HG03354 (cell line): ENCODE measurements around the gene ABHD4.
"Not testable (repeated sequence)": the region's sequence is repeated elsewhere in the genome, so short reads cannot be mapped to it uniquely, and the experiment has no call there.

Source experiments
- ATAC-seq: cut with Tn5 transposase; IDR thresholded peaks from one replicate; pipeline ENCODE4 v1.9.1; 2021; ENCODE audit warnings: mild to moderate bottlenecking; ENCODE audit not compliant: unreplicated experiment, poor library complexity, severe bottlenecking

ABHD4 gene

DNA sequence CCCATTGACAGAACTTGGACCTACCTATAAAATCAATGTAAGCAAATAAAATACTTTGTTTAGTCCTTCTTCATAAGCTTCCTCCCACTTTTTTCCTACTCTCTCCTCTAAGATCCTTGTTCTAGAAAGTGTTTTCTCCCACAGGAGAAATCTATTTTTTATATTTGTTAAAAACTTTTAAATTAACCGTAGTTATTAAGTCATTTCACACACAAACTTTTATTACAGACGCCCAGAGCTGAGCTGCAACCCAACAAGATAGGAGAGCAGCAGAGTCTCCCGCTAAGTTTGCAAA lies 36.8 kb upstream of the ABHD4 start:
- ATAC-seq: no peak

GRCh38 chr14:22561661-22562579 lies 36.2 kb upstream of the ABHD4 start:
- no peak for ATAC-seq

GRCh38 chr14:22563987-22564386 lies 34.1 kb upstream of the ABHD4 start:
- no peak for ATAC-seq

DNA sequence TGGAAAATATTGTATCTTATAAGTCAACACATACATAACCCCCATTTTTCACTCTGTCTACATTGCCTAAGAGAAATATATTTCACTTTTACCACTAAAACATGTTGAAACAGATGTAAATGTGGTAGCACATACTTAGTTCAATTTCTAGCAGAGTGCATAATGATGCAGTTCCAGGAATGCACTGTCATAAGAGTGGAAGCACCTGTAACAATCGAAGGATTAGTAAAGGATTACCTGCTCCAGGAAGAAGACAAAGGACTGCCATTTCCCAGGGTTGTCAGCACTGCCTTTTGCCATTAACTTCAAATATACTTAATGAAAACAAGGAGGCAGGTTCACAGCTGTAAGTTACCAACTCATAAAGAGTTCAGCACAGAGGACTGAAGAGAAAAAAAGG lies 33.6 kb upstream of the ABHD4 start:
- no peak for ATAC-seq

GRCh38 chr14:22565391-22565945 lies 32.6 kb upstream of the ABHD4 start:
- peak; percentile 44 for ATAC-seq

- not testable (repeated sequence) for ATAC-seq
These were observed 31.8 kb upstream of the ABHD4 start for GRCh38 chr14:22566266-22566665.

DNA sequence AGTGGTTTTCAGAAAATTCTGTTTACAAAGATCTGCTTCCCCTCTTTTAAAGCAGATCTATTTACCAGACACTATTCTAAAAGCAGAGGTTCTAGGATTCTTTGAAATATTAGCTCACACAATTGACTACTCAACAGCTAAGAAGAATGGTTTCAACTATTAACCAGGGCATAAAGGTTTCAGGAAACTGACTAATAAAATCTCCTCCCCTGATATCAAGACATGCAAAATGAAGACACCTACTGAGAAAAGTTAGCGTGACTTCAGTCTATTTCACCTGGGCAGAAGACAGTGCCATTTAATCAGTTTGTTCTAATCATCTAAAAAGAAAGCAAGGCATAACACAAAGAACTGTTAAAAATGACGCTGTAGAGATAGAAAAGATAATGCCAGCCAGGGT lies 31.3 kb upstream of the ABHD4 start:
- no peak for ATAC-seq

DNA sequence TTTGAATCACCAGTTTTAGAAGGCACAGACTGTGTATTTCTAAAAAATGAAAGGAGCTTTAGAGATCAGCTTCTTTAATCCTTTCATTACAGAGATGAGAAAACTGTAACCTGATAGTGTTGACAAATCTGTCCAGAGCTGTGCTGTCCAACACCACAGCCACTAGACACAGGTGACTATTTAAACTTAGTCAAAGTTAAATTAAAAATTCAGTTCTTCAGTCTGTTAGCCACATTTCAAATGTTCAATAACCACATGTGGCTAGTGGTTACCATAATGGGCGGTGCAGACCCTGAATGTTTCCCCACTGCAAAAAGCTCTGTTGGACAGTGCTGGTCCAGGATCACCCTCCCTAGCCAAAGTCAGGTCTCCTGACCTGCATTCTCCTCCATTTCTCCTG lies 30.7 kb upstream of the ABHD4 start:
- ATAC-seq: no peak

- ATAC-seq: no peak
These were observed 28.9 kb upstream of the ABHD4 start for GRCh38 chr14:22569106-22569736.

GRCh38 chr14:22569737-22570131 lies 28.4 kb upstream of the ABHD4 start:
- no peak for ATAC-seq

DNA sequence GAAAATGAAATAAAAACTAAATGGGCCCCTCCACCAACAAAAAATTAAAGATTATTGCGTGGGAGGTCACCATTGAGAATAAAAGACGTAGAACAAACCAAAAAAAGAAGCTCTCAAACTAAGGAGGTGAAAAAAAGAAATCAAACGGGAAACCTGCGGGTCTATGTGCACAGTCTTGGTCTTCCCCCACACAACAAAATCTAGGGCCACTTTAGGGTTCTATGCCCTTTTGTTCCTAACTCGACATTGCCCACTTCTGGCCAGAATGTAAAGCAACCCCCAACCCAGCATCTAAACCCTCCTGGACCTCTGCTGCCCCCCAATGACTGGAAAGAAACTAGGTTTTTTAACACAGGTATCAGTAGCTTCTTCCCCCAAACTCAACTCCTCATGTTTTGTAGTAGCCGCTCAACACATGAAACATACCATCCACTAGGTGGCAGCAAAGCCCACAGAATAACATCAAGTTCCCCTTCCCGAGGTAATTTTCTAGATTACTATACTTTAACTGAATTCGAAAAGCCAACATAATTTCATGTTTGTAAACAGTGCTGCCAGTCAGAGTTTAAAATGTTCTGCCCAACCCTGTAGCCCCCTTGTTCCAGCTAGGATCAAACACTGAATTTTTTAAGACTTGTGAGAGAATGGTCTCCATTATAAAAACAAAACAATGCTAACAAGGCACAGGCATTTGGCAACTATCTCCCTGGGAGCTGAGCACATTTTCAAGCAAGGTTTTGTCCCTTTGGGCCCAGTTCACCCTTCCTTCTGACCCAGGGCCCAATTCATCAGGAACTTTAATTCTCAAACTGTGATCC lies 27.8 kb upstream of the ABHD4 start:
- peak; percentile 79 for ATAC-seq

- no peak for ATAC-seq
These were observed 25.5 kb upstream of the ABHD4 start for GRCh38 chr14:22572562-22573058.

DNA sequence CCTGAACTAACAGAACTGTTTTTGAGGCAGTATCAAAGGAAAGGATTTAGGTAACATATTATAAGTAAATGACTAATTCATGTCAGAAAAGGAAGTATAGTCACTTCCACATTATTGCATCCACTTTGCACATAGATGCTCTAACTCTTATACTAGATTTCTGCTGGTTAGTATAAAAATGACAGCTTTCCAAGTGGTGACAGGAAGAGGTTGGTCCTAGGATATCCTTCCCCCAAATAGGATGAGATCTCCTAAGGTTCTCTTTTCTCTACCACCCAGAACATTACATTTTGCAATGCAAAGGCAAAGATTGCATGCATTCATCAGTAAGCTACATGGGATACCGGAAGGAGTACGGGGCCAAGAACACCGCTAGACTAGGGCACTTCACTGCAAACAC lies 24.3 kb upstream of the ABHD4 start:
- ATAC-seq: no peak

GRCh38 chr14:22577334-22577908 lies 20.7 kb upstream of the ABHD4 start:
- ATAC-seq: no peak

DNA sequence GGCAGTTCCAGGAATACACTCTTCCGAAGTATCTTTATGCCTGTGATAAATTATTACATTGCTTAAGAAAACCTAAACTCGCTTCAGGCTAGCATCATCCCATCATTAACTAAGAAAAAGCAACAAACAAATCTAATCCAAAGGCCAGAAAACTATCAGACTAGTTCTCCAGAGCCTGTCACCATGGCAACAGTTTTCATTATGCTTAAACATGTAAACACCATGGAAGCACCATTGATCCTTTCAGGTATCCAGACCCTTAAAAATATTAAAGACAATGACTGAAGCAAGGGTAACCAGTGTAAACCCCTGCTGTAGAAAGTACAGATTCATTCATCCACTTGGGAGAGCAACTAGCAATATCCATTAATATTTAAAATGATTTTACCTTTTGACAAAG lies 18.9 kb upstream of the ABHD4 start:
- no peak for ATAC-seq

GRCh38 chr14:22579881-22580280 lies 18.2 kb upstream of the ABHD4 start:
- no peak for ATAC-seq

DNA sequence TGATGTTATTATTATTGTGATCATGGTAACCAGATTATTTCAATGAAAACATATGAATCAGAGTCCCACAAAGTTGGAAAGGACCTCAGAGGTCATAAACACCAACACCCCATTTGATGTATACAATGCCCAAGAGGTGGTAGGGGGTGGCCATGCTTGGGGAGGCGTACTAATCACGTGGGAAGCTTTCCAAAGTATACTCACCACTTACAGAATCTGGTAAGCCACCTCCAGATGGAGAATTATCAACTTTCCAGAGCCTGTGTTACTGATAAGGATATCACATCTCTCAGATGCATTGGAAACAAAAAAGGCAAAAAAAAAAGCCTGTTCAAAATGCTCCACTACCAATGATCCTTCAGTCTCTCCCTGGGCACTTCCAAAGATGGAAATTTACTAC lies 17.5 kb upstream of the ABHD4 start:
- no peak for ATAC-seq

DNA sequence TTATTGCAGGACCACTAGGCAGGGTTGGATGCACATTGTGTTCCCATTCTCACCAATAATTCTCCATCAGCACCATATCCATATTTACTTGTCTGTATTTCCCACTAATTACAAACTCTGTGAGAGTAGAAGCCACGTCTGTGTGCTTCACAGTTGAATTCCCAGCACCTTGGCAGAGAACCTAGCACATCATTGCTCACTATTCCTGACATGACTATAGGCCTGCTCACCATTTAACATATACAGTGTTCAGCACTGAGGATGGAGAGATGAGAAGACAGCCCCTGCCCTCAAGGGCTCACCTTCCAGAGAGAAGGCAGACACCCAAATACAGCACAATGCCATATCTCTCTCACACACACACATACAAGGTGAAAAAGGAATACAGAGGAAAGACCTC lies 14.1 kb upstream of the ABHD4 start:
- ATAC-seq: no peak

DNA sequence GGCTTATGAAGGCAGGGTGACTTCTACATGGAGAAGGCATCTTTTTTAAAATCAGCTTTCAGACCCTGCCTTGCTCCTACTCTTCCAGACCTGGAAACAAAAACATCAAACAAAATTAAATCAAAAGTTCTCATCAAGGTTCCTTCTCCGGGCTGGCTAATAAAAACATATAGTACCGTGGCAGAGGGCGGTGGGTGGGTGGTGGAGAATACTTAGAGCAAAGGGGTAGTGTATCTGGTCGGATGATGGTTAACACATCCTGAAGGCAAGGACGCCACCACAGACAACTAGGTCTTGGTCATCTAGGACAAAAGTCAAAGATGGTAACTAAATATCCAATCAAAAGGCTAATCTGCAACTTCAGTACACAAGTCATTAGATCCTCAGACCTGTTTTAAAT lies 10.9 kb upstream of the ABHD4 start:
- ATAC-seq: no peak
